ENCODE results near the gene RAI1.

The RAI1 gene

DNA sequence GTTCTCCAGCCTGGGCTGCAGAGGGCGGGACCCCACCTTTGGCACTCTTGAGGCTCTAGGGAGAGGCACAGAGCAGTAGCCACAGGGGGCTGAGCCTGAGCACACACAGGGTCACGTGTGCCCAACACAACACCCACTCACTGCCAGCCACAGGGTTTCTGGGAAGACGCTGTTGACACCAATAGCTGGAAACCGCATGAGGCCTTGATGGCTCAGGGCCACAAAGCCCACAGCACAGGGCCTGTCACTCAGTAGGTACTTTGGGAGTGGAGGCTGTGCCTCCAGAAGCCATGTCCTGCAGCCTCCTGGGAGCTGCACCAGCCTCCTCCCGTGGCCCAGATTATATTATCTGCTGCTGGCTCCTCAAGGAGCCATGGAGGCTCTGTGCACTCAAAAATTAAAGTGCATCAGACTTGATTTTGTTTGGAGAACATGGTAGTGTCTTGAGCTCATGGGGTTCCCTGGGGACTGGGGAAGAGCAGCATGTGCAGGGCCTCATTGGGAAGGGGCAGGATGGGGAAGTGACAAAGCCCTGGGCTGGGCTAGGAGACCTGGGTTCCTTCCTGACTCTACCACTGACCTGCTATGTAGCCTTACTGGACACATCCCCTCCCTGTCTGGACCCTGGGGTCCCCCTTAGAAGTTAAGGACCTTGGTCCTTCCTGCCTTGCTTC is 168.0 kb downstream of the RAI1 start:
- DNase-seq (ENCODE audit: low read depth) = no peak
- TF ChIP-seq, protein P1, sequence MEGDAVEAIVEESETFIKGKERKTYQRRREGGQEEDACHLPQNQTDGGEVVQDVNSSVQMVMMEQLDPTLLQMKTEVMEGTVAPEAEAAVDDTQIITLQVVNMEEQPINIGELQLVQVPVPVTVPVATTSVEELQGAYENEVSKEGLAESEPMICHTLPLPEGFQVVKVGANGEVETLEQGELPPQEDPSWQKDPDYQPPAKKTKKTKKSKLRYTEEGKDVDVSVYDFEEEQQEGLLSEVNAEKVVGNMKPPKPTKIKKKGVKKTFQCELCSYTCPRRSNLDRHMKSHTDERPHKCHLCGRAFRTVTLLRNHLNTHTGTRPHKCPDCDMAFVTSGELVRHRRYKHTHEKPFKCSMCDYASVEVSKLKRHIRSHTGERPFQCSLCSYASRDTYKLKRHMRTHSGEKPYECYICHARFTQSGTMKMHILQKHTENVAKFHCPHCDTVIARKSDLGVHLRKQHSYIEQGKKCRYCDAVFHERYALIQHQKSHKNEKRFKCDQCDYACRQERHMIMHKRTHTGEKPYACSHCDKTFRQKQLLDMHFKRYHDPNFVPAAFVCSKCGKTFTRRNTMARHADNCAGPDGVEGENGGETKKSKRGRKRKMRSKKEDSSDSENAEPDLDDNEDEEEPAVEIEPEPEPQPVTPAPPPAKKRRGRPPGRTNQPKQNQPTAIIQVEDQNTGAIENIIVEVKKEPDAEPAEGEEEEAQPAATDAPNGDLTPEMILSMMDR (IDR thresholded peaks at IDR 0.05; ENCODE audit: control insufficient read depth, extremely low read depth, insufficient read depth) = no peak
- no peak overlapping the region for H3K4me3 ChIP-seq (ENCODE audit: low read depth, low read length)

DNA sequence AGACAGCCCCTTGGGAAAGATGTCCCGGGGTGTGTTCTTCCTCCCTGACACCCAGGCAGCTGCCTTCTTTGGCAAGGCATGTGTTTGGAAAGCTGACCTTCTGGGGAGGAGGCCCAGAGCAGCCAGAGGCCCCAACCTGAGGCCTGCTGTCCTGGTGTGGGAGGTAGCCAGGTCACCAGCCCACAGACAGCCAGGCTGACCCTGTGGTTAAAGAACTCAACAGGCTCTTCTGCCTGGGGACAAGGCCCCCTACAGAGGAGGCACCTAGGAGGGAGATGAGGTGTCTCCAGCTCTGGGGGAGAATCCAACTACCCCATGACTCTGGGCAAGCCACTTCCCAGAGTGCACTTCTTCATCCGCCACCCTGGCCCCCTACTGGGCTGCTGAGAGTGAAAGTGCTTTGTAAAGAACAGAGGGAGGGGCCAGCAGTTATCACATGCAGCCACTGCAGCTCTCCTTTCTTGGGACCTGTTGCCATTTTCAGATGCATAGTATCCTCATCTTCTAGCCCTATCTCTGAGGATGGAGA is 168.7 kb downstream of the RAI1 start:
- TF ChIP-seq, protein P1 (IDR thresholded peaks at IDR 0.05; ENCODE audit: control insufficient read depth, extremely low read depth, insufficient read depth) = no peak
- DNase-seq (ENCODE audit: low read depth) = no peak
- H3K4me3 ChIP-seq (ENCODE audit: low read depth, low read length) = no peak overlapping the region

DNA sequence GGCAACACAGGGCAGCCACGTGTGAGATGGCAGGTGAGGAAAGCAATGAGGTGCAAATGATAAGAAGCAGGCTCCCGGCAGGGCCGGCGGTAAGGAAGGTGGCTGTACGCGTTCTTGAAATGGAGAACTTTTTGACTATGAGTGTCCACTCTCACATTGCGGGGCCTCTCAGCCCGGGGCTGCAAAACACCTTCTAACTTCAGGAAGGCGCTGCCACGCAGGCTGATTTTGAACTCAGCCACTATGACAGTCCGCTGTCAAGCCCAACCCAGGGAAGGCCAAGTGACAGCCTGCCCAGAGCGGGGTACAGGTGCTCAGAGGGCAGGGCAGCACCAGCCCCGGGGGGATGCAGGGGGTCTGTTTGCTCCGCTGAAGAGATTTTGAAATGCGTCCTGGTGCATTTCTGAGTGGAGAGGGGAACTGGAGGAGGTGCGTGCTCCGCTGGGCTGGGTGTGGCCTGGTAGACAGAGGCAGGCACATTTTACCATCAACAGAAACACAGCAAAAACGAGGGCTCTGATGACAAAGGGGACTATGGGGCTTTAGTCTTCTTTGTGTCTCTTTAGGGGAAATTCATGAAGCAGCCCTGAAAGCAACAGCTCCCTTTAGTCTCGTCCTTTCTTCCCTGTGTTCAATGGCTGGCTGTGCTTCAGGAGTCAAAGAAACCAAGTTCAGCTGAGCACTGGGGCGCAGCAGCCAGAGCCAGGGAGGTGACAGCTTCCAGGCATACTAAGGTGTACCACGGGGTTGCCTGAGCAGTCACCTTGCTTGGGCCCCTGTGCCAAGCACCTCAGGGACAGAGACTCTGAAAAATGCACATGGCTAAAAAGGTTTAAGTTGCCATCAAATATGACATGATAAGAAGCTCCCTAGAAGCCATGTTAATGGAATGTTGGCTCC is 170.1 kb downstream of the RAI1 start:
- no peak overlapping the region for H3K4me3 ChIP-seq (ENCODE audit: low read depth, low read length)
- TF ChIP-seq, protein P1 (IDR thresholded peaks at IDR 0.05; ENCODE audit: control insufficient read depth, extremely low read depth, insufficient read depth) = no peak
- no peak for DNase-seq (ENCODE audit: low read depth)

DNA sequence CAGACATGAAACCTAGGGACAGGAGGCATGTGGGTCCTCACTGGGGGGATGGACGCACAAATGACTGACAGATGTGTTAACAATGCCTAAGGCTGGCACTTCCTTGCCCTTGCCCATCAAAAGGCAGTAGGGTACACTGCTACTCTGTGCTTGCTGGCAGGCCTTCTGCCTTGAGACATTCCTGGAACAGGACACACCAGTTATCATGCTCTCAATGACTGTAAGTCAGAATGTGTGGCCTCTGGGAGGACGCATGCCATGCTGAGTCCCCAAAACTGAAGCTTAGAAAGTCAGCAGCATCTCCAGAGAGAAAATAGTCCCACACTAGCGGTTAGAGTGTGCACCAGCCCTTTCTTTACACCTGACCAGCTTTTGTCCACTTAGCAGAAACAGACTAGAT is 171.7 kb downstream of the RAI1 start:
- no peak for DNase-seq (ENCODE audit: low read depth)
- H3K4me3 ChIP-seq (ENCODE audit: low read depth, low read length) = no peak overlapping the region
- TF ChIP-seq, protein P1 (IDR thresholded peaks at IDR 0.05; ENCODE audit: control insufficient read depth, extremely low read depth, insufficient read depth) = no peak

DNA sequence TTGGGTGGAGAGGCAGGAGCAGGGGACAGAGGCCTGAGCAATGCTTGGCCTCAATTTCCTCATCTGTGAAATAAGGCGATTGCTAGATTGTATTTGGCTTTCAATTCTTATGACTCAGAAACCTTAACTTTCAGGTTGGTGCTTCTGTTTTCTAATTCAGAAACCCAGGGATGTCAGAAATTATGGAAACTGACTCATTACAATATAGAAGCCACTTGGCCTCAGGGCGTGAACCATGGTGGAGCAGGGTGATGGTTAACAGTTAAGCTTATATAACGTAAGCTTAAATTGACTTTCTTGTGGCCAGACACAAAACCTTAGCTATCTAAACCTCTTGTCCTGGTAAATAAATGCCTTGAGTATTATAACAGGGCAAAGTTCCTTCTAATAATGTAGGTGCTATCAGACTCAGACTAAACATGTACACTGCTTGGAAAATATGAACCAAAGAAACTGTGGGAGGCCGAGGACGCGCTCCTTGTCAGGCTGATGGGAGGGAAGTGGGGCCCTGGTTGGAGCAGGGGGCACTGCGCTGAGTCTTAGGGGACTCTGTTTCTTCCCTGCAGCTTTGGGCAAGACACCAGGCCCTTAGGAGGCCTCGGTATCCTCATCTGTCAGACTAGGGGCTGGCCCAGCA is 172.7 kb downstream of the RAI1 start:
- DNase-seq (ENCODE audit: low read depth) = no peak
- TF ChIP-seq, protein P1 (IDR thresholded peaks at IDR 0.05; ENCODE audit: control insufficient read depth, extremely low read depth, insufficient read depth) = no peak
- H3K4me3 ChIP-seq (ENCODE audit: low read depth, low read length) = no peak overlapping the region

DNA sequence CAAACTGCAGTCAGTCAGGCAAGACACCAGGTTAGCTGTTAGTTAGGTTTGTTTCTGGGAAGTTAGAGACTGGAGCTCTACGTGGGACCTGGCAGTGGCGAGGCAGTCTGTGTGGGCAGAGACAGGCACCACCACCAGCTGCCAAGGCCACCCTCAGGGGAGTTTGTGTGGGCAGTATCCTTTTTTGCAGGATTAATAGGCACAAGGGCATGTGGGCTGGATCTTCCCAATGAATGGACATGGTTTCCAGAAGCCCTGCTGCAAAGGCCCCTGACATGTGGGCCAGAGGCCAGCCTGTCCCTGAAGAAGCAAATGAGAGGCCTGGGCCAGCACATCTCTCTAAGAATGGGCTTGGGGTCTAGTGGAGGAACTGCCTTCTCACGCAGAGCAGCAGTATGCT is 174.7 kb downstream of the RAI1 start:
- H3K4me3 ChIP-seq (ENCODE audit: low read depth, low read length) = no peak overlapping the region
- DNase-seq (ENCODE audit: low read depth) = no peak
- TF ChIP-seq, protein P1 (IDR thresholded peaks at IDR 0.05; ENCODE audit: control insufficient read depth, extremely low read depth, insufficient read depth) = no peak
